ENCODE results near the gene PAH.

Gene PAH

GRCh38 chr12:102903337-102904007, 13.6 kb downstream of the PAH start:
- TF ChIP-seq PATZ1 (CRISPR knock-in tag; IDR thresholded peaks at IDR 0.05; ENCODE audit: borderline replicate concordance) = no peak
- no peak for TF ChIP-seq ARNTL (CRISPR knock-in tag; IDR thresholded peaks at IDR 0.05; ENCODE audit: borderline replicate concordance, low read depth)
- no peak for TF ChIP-seq CSDC2 (CRISPR knock-in tag; IDR thresholded peaks at IDR 0.05)
- TF ChIP-seq ZNF70 (CRISPR knock-in tag; IDR thresholded peaks at IDR 0.05) = no peak
- no peak for TF ChIP-seq SNAI2 (CRISPR knock-in tag; IDR thresholded peaks at IDR 0.05)
- TF ChIP-seq POU6F1 (CRISPR knock-in tag; IDR thresholded peaks at IDR 0.05; ENCODE audit: borderline replicate concordance, low read depth) = no peak
- TF ChIP-seq TCF4 (CRISPR knock-in tag; IDR thresholded peaks at IDR 0.05; ENCODE audit: borderline replicate concordance) = no peak
- no peak for TF ChIP-seq ZFP30 (CRISPR knock-in tag; IDR thresholded peaks at IDR 0.05)
- TF ChIP-seq TOX (CRISPR knock-in tag; IDR thresholded peaks at IDR 0.05; ENCODE audit: borderline replicate concordance) = no peak
- no peak for TF ChIP-seq ZC3H10 (CRISPR knock-in tag; IDR thresholded peaks at IDR 0.05)
- no peak for TF ChIP-seq ZFP3 (CRISPR knock-in tag; IDR thresholded peaks at IDR 0.05)
- no peak for TF ChIP-seq PPARA (CRISPR knock-in tag; IDR thresholded peaks at IDR 0.05; ENCODE audit: borderline replicate concordance)
- TF ChIP-seq ZNF565 (CRISPR knock-in tag; conservative IDR thresholded peaks at IDR 0.05; ENCODE audit: low read depth) = no peak
- ATAC-seq = no peak

GRCh38 chr12:102902093-102902492, 15.0 kb downstream of the PAH start:
- ATAC-seq = no peak
- TF ChIP-seq ARNTL (CRISPR knock-in tag; IDR thresholded peaks at IDR 0.05; ENCODE audit: borderline replicate concordance, low read depth) (no peak), ZFP30 (CRISPR knock-in tag; IDR thresholded peaks at IDR 0.05) (no peak), TOX (CRISPR knock-in tag; IDR thresholded peaks at IDR 0.05; ENCODE audit: borderline replicate concordance) (no peak), PPARA (CRISPR knock-in tag; IDR thresholded peaks at IDR 0.05; ENCODE audit: borderline replicate concordance) (no peak), RARB (CRISPR knock-in tag; IDR thresholded peaks at IDR 0.05) (no peak), ZFP3 (CRISPR knock-in tag; IDR thresholded peaks at IDR 0.05) (no peak), ESRRG (CRISPR knock-in tag; IDR thresholded peaks at IDR 0.05) (no peak), ZNF8 (CRISPR knock-in tag; IDR thresholded peaks at IDR 0.05) (no peak), CSDC2 (CRISPR knock-in tag; IDR thresholded peaks at IDR 0.05) (no peak), CSRNP3 (CRISPR knock-in tag; IDR thresholded peaks at IDR 0.05) (no peak), CREB5 (CRISPR knock-in tag; IDR thresholded peaks at IDR 0.05; ENCODE audit: low read depth) (no peak), ZNF70 (CRISPR knock-in tag; IDR thresholded peaks at IDR 0.05) (no peak), OSR1 (CRISPR knock-in tag; IDR thresholded peaks at IDR 0.05) (no peak), SNAI2 (CRISPR knock-in tag; IDR thresholded peaks at IDR 0.05) (no peak), POU6F1 (CRISPR knock-in tag; IDR thresholded peaks at IDR 0.05; ENCODE audit: borderline replicate concordance, low read depth) (no peak), TCF4 (CRISPR knock-in tag; IDR thresholded peaks at IDR 0.05; ENCODE audit: borderline replicate concordance) (no peak), TSHZ2 (CRISPR knock-in tag; IDR thresholded peaks at IDR 0.05) (no peak), BACH2 (CRISPR knock-in tag; IDR thresholded peaks at IDR 0.05; ENCODE audit: borderline replicate concordance) (no peak), ZC3H10 (CRISPR knock-in tag; IDR thresholded peaks at IDR 0.05) (no peak), GLIS3 (CRISPR knock-in tag; IDR thresholded peaks at IDR 0.05) (no peak)
